22Rv1 (cell line): ENCODE measurements around the gene DNMT3B.
"Not testable (repeated sequence)": the region's sequence is repeated elsewhere in the genome, so short reads cannot be mapped to it uniquely, and the experiment has no call there.

Experiments used
- H3K27ac ChIP-seq: fragments of 450-650 bp; 2 replicates; pipeline ENCODE4 v1.5.1; 2017
- ZFX ChIP-seq: fragments of 450-650 bp; IDR thresholded peaks from 2 replicates; pipeline ENCODE4 v1.6.1; 2017; ENCODE audit warnings: antibody characterized with exemption, borderline replicate concordance
- TF ChIP-seq, protein P1 (sequence below): fragments of 450-650 bp; IDR thresholded peaks from 2 replicates; pipeline ENCODE4 v1.5.1; 2017; ENCODE audit warnings: mild to moderate bottlenecking

DNMT3B gene

DNA sequence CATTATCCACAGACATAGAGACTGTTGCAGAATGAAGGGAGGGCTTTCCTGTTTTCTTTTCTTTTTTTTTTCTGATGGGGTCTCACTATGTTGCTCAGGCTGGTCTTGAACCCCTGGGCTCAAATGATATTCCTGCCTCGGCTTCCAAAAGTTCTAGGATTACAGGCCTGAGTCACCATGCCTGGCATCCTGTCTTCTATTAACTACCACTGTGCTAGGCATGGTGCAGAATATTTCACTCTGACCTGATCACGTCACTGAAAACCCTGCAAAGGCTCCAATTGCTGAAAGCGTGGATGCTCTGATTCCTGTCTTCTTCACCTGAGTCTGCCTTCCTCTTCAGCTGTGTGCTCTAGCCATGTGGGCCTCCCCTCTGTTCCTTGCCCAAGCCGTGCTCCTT, 8.5 kb upstream of the DNMT3B start:
- H3K27ac ChIP-seq: no peak overlapping the region
- TF ChIP-seq ZFX: no peak
- TF ChIP-seq, protein P1, sequence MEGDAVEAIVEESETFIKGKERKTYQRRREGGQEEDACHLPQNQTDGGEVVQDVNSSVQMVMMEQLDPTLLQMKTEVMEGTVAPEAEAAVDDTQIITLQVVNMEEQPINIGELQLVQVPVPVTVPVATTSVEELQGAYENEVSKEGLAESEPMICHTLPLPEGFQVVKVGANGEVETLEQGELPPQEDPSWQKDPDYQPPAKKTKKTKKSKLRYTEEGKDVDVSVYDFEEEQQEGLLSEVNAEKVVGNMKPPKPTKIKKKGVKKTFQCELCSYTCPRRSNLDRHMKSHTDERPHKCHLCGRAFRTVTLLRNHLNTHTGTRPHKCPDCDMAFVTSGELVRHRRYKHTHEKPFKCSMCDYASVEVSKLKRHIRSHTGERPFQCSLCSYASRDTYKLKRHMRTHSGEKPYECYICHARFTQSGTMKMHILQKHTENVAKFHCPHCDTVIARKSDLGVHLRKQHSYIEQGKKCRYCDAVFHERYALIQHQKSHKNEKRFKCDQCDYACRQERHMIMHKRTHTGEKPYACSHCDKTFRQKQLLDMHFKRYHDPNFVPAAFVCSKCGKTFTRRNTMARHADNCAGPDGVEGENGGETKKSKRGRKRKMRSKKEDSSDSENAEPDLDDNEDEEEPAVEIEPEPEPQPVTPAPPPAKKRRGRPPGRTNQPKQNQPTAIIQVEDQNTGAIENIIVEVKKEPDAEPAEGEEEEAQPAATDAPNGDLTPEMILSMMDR: no peak

DNA sequence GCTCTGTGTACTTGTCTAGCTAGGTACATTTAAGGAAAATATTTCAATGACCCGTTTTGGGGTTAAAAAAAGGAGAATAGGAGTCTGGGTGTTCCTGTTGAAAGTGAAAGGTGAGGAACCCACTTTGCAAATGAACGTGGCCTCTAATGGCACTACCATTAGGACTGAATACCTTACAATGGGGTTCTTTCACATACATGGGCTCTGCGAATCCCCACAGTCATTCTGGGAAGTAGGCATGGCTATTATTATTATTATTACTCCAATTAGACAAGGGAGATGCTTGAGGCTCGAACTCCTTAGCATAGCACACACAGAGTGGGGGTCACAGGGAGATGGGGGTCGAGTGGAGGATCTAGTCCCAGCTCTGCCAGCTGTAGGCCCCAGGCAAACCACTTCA, 6.0 kb upstream of the DNMT3B start:
- no peak overlapping the region for H3K27ac ChIP-seq
- TF ChIP-seq ZFX: no peak
- TF ChIP-seq, protein P1: no peak

DNA sequence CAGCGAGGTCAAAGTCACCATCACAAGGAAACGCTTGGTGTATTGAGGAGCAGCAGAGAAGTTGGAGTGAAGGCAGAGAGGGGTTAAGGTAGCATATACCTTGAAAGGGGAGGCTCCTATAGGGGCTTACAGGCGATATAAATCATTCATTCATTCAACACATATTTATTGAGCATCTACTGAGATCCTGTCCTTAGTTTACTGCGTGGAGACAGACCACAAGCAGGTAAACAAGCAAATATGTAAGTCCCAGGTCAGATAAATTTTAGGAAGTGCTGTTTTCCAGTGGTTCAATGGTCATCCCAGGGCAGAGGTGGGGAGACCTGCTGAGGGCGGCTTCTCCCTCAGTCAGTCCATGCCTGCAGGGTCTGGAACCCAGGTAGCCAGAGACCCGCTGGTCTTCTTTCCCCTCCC, 761 bp upstream of the DNMT3B start:
- TF ChIP-seq, protein P1: no peak
- TF ChIP-seq ZFX: no peak
- peak overlapping the region; percentile 68 for H3K27ac ChIP-seq

DNA sequence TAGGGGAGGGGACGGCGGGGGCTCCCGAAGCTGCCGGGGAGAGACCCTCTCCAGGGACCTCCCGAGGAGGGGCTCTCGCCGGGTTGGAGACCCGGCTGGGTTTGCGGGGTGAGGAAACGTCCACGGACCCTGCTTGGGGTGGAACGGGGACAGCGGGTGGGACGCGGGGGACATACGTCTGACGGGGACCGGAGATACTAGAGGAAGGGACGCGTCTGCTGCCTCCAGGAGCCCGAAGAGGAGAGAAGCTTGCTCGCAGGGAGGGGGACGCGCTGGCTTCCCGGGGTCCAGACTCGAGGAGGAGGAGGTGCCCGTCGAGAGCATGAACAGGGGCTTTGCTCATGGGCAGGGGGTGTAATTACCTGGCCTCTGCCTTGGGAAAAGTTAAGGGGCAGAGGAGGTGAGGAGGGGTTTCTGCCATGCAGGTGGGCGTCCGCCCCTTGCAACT, 593 bp downstream of the DNMT3B start:
- TF ChIP-seq, protein P1: no peak
- no peak for TF ChIP-seq ZFX
- H3K27ac ChIP-seq: peak overlapping the region; percentile 68

DNA sequence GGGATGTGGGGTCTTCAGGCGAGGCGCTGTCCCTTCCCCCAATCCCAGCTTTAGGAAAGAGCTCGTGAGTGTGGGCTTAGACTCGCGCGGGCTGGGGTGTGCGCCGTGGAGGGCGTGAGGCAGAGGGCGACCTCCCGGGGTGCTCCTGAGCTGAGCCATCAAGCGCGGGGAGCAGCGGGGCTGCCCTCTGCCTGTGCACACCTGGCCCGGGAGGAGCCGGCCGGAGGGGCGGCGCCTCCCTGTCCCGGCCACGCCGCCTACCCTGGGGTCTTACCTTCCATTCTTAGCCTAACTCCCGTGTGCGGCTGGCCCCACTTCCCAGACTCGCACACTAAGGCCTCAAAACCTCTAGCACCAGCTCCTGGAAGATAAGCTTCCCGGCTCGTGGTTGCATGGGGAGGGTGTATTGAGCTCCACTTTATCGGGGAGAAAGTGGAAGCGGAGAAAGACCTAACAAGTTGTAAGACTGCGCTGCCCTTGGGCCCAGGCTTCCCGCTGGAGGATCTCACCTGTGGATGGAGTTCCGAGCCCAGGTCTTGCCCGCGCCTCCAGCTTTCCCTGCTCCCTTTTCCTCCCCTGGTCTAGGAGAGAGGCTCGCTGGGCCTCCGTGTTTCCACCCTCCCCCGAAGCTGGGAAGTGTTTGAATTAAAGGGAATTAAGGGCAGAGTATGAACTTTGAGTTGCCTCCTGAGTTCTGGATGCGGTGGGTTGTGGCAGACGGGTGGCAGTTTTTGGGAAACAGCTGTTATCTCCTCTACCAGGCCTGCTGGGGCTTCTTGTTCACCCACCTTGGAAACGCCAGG, 1.2 kb downstream of the DNMT3B start:
- TF ChIP-seq ZFX: no peak
- TF ChIP-seq, protein P1: no peak
- peak overlapping the region; percentile 68 for H3K27ac ChIP-seq

DNA sequence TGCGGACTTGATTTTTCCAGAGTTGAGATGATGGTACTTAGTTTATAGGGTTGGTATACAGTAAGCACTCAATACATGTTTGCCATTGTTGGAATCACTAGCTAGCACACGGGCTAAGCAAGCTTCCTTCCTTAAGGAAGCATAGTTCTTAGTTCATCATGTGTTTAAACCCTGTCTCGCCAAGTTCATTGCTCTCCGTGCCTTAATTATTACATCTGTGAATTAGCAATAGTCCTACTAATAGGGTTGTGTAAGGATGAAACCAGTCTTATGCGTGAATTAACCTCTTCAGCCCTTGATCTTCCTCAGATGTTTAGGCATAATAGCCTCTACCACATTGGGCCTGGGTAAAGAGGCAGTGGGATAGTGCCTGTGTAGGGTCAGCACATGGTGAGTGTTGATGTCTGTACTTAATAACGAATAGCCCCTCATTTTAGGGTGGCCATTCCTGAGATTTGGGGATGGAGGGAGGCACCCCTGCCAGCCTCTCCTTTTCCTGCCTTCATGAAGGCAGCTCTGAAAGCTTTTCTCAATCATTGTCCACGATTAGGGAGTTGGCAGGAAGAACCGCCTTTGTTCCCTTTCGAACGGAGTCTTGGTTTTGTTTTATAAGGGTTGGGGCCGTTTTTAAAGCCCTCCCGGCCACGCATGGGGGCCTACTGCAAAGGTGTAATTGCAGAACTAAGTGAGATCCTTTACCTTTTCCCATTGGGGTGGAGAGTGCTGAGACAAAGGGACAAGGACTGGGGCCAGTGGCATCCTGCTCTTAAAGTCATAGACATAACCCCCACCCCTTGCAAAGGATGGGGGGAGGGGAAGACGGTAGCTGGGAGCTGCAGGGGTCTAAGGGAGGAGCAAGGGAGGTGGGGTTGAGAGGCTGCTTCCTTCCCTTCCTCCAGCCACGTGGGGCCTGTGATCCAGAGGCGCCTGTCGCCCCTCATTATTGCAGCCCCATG, 2.1 kb downstream of the DNMT3B start:
- TF ChIP-seq, protein P1: no peak
- no peak for TF ChIP-seq ZFX
- no peak overlapping the region for H3K27ac ChIP-seq

DNA sequence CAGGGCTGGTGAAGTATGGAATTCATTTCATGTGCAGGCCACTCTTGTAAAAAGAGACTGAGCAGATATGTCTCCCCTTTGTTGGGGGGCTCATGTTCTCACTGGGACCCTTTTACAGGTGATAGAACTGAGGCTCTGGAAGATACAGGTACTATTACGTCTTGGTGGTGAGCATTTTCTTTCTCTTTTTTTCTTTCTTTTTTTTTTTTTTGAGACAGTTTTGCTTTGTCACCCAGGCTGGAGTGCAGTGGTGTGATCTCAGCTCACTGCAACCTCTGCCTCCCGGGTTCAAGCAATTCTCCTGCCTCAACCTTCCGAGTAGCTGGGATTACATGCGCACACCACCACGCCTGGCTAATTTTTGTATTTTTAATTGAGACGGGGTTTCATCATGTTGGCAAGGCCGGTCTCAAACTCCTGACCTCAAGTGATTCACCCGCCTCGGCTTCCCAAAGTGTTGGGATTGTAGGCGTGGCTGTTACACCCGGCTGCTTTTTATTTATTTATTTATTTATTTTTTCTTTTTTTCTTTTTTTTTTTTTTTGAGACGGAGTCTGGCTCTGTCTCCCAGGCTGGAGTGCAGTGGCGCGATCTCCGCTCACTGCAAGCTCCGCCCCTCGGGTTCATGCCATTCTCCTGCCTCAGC, 3.2 kb downstream of the DNMT3B start:
- not testable (repeated sequence) for H3K27ac ChIP-seq
